HG03460 (cell line): ENCODE results near the gene ZDHHC19.
"Not testable (repeated sequence)": the region's sequence is repeated elsewhere in the genome, so short reads cannot be mapped to it uniquely, and the experiment has no call there.

Experiments
- ATAC-seq: cut with Tn5 transposase; IDR thresholded peaks from one replicate; pipeline ENCODE4 v1.9.1; 2021; ENCODE audit not compliant: unreplicated experiment

The ZDHHC19 gene

DNA sequence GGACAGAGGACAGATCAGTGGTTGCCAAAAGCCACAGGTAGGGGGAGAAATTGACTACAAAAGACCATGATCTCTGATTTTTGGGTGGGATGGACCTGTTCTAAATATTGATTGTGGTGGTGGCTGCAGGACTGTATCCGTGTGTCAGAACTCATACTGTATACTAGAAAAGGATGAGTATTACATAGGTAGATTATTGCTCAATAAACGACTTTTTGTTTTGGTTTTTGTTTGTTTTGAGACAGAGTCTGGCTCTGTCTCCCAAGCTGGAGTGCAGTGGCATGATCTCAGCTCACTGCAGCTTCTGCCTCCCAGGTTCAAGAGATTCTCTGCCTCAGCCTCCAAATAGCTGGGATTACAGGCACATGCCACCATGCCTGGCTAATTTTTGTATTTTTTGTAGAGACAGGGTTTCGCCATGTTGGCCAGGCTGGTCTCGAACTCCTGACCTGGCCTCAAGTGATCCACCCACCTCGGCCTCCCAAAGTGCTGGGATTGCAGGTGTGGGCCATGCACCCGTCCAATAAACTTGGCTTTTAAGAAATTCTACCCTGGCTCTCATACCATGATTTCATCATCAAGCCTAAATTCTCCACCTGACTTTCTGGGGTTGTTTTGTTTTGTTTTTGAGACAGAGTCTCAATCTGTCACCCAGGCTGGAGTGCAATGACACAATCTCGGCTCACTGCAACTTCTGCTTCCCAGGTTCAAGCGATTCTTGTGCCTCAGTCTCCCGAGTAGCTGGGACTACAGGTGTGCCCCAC, 5.6 kb downstream of the ZDHHC19 start:
- not testable (repeated sequence) for ATAC-seq

DNA sequence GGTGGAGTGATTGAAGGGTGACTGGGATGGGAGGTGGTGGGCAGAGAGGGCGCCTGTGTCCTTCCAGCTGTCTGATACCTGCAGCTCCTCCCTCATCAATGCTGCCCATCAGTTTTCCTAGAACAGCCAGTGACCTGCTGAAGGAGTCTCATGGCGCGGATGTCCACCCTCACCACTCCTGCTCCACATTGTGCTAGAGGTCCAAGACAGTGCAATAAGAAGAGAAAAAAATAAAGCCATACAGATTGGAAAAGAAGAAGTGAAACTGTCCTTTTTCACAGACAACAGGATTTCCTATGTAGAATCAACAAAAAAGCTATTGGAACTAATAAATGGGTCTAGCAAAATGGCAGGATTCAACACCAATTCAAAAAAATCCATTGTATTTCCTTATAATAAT, 7.4 kb downstream of the ZDHHC19 start:
- ATAC-seq = no peak

DNA sequence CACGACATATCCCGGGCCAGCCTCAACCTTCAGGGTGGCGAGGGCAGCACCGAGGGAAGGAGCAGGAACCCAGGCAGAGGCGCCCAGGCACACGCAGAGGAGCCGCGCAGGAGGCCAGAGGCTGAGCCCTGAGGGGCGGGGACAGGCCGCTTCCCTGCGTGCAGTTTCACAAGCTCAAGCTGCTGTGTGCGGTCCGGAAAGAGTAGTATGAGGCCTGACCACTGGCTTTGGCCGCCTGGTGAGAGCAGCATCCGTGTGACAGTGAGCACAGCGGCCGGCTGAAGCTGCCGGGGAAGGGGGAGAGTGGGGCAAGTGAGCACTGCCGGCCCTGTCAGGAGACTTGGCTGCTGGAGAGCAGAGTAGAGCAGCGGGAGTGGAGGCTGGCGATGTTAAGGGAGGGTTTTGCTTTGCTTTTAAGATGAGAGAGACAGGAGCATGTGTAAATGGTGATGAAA, 8.7 kb downstream of the ZDHHC19 start:
- no peak for ATAC-seq

DNA sequence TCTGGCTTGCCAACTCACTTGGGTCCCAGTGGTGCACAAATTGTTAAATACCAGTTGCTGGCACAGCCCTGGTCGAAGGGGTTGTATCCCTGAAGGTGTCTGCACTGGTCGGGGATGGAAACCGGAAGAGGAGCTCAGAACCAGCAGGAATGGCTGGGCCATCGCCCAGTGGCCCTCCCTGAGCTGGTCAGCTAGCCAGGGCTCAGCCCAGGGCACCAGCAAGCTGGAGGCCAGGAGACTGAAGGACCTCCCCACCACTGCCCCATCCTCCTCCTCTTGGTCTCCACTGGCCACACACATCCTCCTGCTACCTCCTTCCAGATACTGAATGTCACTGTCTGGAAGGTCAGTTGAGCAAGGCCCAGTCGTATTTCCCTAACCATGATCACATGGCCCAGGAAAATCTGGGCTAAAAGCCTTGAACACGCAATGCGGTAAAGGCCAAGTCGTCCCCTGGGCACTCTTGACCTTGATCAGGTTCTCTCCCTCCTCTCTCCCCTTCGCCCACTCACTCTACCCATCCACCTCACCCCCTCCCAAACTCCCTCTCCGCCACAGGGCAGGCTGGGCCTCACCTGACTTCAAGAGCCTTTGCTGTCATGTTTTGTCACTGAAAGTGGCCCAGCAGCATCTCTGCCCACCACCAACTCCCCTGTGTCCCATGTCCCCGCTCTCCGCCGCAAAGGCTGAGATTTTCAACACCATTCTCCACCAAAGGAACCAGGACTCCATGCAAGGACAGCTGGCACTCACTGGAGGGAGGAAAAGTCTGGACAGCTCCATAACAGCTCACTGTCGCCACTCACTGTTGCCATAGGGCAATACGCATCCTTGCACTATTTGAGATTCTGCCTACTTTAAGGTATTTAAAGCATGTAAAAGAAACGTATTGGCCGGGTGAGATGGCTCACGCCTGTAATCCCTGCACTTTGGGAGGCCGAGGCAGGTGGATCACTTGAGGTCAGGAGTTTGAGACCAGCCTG, 12.1 kb downstream of the ZDHHC19 start:
- no peak for ATAC-seq

DNA sequence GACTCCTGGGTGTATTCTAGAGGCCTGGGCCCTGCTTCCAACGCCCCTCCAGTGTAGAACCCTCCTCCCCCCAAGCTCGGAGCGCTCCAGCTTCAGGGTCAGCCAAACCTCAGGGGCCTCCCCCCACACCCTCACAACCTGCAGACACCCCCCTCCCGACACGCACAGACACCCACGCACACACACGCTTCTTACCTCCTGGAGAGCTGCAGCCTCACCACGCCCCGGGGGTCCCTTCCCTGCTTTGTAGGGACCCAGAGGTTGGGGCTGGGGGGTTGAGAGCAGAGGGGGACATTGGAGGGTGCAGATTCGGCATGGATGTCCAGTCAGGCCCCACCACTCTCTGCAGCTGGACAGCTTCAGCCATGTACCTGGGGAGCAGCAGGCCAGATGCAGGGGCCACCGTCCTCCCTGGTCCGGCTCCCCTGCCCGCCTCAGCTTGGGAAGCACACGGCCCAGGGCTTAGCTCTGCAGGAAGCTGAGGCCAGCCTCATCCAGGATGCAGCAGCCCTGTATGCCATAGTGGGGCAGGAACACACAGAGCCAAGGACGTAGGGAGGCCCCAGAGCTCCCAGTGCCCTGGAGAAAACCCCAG, 13.0 kb downstream of the ZDHHC19 start:
- ATAC-seq = no peak

DNA sequence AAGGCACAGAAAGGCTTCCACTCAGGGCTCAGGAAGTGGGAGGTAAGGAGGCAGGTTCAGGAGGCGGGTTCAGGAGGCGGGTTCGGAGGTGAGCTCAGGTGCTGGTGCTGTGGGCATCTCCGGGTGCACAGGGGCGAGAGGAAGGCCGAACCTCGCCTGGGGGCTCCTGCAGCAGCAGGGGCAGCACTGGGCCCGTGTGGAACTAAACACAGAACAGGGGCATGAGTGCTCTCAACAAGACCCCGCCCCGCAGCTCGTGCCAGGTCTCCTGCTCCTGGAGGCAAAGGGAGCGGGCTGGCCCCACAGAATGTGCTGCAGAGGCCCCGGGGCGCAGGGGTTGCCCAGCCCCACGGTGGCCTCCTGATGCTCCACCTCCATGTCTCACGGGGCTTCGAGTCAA, 13.7 kb downstream of the ZDHHC19 start:
- no peak for ATAC-seq

DNA sequence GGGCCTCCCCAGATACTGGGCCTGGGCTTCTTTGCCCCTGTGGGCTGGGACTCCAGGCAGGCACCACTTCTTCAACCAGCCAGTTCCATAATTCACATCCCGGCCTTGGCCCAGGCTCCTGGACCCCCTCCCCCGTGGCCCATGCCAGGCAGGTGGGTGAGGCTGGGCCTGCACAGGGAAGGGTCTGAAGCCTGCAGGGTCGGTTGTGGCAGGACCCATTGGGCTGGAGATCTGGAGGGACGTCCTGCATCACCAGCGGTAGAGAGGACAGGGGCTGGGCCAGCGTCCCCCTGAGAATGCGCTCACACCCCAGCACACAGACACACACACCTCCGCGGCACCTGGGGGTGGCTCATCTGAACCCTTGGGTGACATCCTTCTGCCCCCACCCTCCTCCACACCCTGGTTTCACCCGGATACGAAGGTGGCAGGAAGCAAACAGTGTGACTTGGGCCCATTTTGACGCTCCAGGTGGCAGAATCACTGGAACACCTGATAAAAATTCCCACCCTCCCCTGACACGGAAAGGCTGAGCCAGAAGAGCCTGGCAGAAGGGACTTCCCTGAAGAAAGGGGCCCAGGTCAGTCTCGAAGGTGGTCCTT, 15.4 kb downstream of the ZDHHC19 start:
- ATAC-seq = no peak

DNA sequence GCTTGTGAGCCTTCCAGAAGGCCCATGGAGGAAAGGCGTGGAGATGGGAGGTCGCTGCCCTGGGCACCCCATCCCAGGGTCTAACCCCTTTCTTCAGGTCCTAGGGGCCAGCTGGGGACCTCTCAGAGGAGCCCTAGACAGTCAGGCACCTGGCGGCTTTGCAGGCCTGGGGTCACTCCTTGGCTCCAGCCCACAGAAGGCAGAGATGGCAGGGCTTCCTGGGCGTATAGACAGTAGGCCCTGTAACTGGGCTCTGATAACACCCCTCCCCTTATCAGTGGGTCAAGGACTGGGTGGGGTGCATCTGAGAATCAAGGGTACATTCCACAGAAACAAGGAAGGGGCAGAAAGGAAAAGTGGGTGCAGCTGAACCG, 16.7 kb downstream of the ZDHHC19 start:
- no peak for ATAC-seq

DNA sequence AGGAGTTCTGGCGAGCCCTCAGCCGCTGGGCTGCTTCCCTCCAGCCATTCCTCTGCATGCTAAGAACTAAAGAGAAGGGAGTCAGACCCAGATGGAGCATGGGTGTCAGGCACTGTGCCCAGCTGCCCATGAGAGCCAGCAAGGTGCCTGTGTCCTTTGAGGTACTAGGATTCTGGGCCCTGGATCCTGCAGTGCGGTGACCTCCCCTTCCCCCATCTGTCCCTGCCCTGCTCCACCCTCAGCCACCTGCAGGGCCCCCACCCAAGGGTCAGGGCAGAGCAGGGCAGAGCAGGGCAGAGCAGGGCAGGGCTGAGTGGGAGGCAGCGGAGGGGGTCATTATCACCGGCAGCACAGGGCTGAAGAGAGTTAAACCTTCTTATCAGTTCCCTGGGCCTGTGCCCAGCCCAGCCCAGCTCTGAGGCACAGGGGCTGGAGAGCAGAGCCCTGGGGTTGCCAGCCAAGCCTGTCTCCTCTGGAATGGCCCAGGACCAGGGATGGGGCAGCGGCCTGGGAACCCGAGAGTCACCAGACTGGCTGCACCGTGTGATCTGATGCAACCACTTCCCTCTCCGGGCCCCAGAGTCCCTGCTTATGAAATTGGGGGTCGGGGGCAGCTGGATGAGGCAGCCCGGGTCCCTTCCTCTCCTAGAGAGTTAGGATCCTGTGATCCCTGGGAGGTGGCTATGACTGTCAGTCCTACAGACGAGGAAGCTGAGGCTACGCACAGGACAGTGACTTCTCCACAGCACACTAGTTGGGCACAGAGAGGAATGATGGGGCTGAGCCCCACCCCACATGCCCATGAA, 17.3 kb downstream of the ZDHHC19 start:
- ATAC-seq = no peak

DNA sequence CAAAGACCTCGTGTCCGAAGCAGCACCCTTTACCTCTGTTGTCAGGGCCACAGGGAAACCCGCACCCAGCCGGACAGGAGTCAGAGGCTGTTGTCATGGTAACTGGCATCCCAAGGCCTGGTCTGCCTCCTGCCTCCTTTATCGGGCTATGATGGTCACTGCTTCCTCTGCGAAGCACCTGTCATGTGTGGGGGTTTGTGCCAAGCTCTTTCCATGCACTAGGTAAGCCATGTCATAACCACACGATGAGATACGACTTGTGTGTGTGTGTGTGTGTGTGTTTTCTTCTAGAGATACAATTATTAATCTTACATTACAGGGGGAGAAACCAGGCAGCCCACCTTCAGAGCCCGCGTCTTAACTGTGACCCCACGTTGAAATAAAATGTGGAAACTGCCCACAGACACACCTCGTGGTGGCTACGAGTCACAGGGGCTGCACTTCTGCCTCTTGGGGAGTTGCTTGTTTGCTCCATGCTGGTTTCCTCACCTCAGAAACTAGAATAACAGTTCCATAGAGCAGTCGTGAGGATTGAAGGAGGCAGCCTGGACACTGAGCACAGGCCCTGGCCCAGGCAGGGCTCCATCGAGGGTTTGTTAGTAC, 18.0 kb downstream of the ZDHHC19 start:
- no peak for ATAC-seq

DNA sequence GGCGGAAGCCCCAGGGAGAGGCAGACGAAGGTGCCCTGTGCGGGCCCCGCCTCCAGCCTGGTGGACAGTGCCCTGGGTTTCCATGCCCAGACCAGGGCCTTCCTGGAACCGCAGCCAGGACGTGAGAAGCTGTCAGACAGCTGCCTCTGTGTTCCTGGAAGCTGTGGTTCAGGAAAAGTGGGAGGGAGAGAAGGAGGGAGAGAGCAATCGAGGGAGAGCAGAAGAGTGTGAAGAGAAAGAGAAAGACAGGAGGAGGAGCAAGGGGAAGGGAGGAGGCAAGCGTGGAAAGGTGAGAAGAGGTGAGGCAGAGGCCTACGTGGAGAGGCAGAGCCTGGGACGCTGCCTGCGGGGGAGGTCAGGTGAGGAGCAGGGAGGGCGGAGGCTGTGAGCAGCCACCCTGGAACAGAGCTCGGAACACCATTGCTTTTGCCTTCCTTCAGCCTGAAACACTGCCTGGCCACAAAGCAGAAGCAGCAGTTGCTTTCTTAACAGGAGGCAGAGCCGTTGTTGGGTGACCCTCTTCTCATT, 18.6 kb downstream of the ZDHHC19 start:
- no peak for ATAC-seq

DNA sequence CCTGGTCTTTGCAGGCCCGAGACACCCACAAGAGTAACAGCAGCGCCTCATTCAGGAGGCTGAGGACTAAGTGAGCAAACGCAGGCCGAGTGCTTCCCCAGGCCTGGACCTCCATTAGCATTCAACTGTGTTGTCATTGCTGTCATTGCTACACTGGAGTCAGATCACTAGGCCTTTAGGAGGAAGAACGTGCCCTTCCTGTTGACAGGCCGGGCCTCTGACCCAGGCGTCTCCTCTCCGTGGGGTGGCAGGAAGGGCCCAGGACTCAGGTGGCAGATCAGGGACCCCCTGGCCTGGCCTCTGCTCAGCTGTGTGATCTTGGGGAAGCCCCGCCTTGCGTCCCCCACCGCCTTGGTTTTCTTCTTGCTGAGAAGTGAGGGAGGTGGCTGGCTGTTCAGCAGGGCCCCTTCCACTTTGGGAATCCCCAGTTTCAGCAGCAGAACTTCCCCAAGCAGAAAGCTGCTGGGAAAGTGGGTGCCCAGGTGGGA, 19.1 kb downstream of the ZDHHC19 start:
- no peak for ATAC-seq

DNA sequence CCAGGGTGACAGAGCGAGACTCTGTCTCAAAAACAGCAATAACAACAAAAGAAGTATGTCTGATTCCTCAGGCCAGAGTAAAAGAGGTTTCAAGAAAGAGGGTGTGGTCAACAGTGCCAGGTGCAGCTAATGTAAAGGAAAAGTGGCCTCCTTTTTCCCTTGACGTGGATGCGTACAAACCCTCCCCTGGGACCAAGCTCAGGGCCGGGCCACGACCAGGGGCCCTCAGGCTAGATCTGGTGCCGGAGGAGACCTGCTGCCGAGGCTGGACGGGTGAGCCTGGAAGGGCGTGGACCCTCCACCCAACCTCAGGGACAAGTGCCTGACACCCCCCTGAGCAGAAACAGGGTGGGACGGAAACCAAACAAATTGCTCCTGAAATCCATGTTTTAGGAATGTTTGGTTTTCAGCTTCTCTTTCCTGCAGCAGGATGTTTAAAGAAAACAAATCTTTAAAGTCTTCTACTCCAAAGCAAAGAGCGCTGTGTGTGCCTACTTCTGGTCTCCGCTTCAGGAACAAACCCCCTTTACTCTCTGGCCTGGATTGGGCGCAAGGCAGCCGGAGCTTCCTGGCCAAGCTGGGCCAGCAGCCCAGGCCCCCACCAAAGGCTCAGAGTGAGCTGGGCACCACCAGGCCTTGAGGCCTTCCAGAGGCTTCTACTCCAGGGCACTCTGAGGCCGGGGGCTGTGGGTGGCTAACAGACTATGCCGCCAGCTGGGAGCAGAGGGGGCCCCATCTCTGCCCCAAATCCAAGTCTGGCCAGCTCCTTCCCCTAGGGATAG, 21.4 kb downstream of the ZDHHC19 start:
- ATAC-seq = no peak

DNA sequence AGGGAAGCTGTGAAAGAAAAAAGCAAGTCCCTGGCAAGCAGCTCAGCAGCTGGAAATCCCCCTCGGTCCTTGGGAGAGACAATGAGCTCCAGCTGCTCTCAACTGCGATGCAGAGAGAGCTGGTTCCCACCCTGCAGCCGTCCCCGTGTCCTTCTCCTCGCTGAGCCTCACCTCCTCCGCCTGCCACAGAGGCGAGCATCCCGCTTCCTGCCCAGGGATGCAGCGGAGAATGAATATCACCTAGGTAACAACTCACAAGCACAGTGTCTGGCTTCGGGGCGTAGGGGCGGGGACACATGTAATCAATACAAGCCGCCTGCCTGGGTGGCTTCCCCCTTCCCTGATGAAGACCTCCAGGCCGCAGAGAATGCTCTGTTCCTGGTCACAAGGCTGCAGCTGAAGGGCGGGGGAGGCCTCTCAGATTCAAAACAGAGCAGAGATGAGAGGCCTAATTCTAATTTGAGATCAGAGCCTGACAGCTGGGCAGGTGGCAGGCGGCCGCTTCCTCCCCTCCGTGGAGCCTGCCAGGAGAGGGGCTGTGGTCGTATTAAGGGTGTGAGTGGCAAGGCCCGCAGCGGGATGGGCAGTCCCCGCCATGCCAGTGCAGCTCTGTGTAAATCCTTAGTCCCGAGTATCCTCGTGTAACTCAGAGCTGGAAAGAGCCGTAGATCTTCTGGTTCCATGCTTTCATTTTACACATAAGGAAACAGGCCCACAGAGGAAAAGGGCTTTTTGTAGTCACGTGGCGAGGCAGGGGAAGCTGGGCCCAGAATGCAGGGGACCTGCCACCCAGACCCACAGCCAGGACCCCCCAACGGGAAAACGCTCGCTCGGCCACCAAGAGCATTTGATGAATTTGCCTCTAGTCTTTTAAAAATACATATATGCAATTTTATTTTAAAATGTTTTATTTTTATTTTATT, 24.3 kb downstream of the ZDHHC19 start:
- ATAC-seq = peak; percentile 53

DNA sequence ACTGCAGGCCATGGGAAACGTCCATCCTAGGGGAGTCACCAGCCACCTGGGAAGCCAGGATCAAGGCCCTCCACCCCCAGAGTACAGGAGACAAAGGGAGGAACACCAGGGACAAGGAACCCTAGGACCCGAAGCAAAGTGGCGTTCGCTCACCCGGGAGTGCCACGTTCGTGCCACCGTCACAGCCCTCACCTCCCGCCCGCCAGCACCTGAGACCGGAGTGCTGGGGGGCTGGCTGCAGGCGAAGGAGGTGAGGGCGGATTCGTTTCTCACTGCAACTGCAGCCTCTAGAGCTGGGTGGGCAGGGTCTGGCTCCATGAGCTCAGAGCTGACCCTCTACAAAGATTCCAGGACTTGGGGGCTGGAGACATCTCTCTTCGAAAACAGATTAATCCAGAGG, 26.3 kb downstream of the ZDHHC19 start:
- ATAC-seq = no peak

DNA sequence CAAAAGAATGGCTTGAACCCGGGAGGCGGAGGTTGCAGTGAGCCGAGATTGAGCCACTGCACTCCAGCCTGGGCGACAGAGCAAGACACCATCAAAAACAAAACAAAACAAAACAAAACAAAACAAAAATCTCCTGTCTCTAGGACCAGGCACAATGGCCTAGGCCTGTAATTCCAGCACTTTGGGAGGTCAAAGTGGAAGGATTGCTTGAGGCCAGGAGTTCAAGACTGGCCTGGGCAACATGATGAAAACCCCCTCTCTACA, 27.1 kb downstream of the ZDHHC19 start:
- not testable (repeated sequence) for ATAC-seq

DNA sequence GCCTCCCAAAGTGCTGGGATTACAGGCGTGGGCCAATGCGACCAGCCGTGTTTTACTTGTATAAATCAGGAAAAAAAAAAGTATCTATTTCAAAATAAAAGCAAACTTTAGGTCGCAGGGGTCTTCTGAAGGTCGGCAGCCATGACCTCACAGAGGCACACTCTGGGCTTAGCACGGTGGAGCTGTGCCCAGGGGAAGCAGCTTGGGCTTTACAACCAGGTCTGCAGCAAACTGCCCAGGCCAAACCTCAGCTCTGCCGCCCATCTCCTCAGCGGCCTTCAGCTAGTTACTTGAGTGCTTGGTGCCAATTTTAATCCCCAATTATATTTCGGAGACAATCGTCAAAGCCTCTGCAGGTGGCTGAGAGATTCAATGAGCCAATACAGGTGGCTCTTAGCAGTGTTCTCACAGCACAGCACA, 30.1 kb downstream of the ZDHHC19 start:
- ATAC-seq = no peak

DNA sequence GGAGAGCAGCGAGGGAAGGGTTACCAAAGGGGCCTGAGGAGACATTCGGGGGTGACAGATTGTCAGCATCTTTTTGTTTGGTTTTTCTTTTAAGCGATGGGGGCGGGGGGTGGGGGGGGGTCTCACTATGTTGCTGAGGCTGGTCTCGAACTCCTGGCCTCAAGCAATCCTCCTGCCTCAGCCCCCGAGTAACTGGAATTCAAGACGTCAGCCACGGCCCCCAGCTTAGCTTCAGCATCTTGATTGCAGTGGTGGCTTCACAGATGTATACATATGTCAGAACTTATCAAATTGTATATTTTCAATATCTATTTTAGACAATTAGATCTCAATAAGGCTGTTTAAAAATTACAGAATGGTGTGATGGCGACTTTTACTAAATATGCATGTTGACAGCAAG, 30.9 kb downstream of the ZDHHC19 start:
- ATAC-seq = no peak
